Naive thymus-derived CD4-positive, alpha-beta T cell (primary cell): ENCODE results near the gene RAB40C. TPM values are rescaled to one million over a fixed set of nuclear protein-coding genes. Genes with fewer than 3 reads are reported as not detected.

ENCODE experiments used
- ATAC-seq: fragments of 150-1000 bp; cut with Tn5 transposase; 2 replicates; pipeline ENCODE4 v1.10.0; 2021; ENCODE audit warnings: mild to moderate bottlenecking, moderate library complexity
- CTCF ChIA-PET: fragments of 350-600 bp; sonication (Branson Sonifier 250); formaldehyde crosslinking; loops from one replicate; lab custom pipeline; 2021; ENCODE audit warnings: antibody characterized with exemption; lab: Charles Lee
- POLR2A ChIA-PET: fragments of 350-600 bp; sonication (Branson Sonifier 250); formaldehyde crosslinking; loops from one replicate; lab custom pipeline; 2021; ENCODE audit warnings: antibody characterized with exemption, inconsistent platforms; lab: Charles Lee
- DNase-seq, 9 donors: peaks; one replicate each; pipeline versions ENCODE4 v3.0.0 to v3.0.0-alpha.2; 2020 to 2022; ENCODE audit warnings: mixed read lengths in 1 of 9
- H3K27ac ChIP-seq: one replicate; pipeline ENCODE4 v1.7.0; 2013; ENCODE audit warnings: mild to moderate bottlenecking, low read depth, low read length, moderate library complexity
- H3K27me3 ChIP-seq, 2 donors: one replicate each; pipeline ENCODE4 v1.7.0; 2013; ENCODE audit warnings: low read length in 2 of 2, mild to moderate bottlenecking in 2 of 2, moderate library complexity in 2 of 2; ENCODE audit not compliant: control insufficient read depth in 2 of 2, insufficient read depth in 2 of 2
- H3K36me3 ChIP-seq, 3 experiments: 1 replicate in 2 of 3; 2 replicates in 1 of 3; pipeline ENCODE4 v1.7.0; 2013; ENCODE audit warnings: low read length in 3 of 3, mild to moderate bottlenecking in 3 of 3, moderate library complexity in 1 of 3; ENCODE audit not compliant: insufficient read depth in 3 of 3, control insufficient read depth in 2 of 3
- H3K4me1 ChIP-seq, 2 donors: one replicate each; pipeline ENCODE4 v1.7.0; 2013; ENCODE audit warnings: low read length in 2 of 2, mild to moderate bottlenecking in 2 of 2, moderate library complexity in 1 of 2; ENCODE audit not compliant: control insufficient read depth in 2 of 2, insufficient read depth in 2 of 2
- H3K4me3 ChIP-seq: 2 replicates; pipeline ENCODE4 v1.7.0; 2013; ENCODE audit warnings: mild to moderate bottlenecking, low read length
- H3K9me3 ChIP-seq, 3 experiments: 1 replicate in 2 of 3; 2 replicates in 1 of 3; pipeline ENCODE4 v1.7.0; 2013; ENCODE audit warnings: low read length in 3 of 3; ENCODE audit not compliant: control insufficient read depth in 2 of 3
- H3K27ac Mint-ChIP-seq, 9 donors: one replicate each; pipeline ENCODE4 v1.8.0; 2020 to 2022; ENCODE audit warnings: mixed read lengths in 9 of 9, mild to moderate bottlenecking in 8 of 9, moderate library complexity in 5 of 9, inconsistent platforms in 2 of 9
- H3K27me3 Mint-ChIP-seq, 5 donors: one replicate each; pipeline ENCODE4 v1.8.0; 2021 to 2022; ENCODE audit warnings: mixed read lengths in 5 of 5, mild to moderate bottlenecking in 1 of 5
- H3K36me3 Mint-ChIP-seq, 5 donors: one replicate each; pipeline ENCODE4 v1.8.0; 2020 to 2022; ENCODE audit warnings: mixed read lengths in 5 of 5, mild to moderate bottlenecking in 3 of 5, inconsistent platforms in 1 of 5
- H3K4me1 Mint-ChIP-seq, 7 donors: one replicate each; pipeline ENCODE4 v1.8.0; 2020 to 2022; ENCODE audit warnings: mixed read lengths in 7 of 7, mild to moderate bottlenecking in 3 of 7, inconsistent platforms in 1 of 7
- H3K4me3 Mint-ChIP-seq, 10 donors: one replicate each; pipeline ENCODE4 v1.8.0; 2020 to 2022; ENCODE audit warnings: mild to moderate bottlenecking in 10 of 10, mixed read lengths in 10 of 10, moderate library complexity in 6 of 10, inconsistent platforms in 2 of 10
- H3K9me3 Mint-ChIP-seq, 11 donors: one replicate each; pipeline ENCODE4 v1.8.0; 2020 to 2022; ENCODE audit warnings: mixed read lengths in 11 of 11, mild to moderate bottlenecking in 4 of 11, inconsistent platforms in 1 of 11, moderate library complexity in 1 of 11
- intact Hi-C, 2 donors: fragments of 100-400 bp; cut with micrococcal nuclease; formaldehyde crosslinking; loops; one replicate each; pipeline ENCODE4 v1.15.1; 2023
- polyA plus RNA-seq, 2 donors: library from polyadenylated mRNA; unstranded; fragments of 300-500 nt; fragmentation: Illumina TruSeq; gene quantifications; one replicate each; pipeline ENCODE4 v1.2.3, GENCODE V29; 2021
- total RNA-seq, 6 experiments: library from RNA in 5 of 6; stranded (reverse) in 5 of 6; gene quantifications; 1 replicate in 5 of 6; 2 replicates in 1 of 6; pipeline ENCODE4 v1.2.3 and lab custom pipeline; 2021 to 2026

RAB40C gene
- total and polyA plus RNA-seq, 7 experiments from 2014 or later: 7.9 to 23.2 (median 17.5) TPM

GRCh38 chr16:580946-581498 lies 8.8 kb upstream of the RAB40C start:
- H3K27ac Mint-ChIP-seq: no peak overlapping the region
- DNase-seq (no peak), ATAC-seq (no peak)
- H3K36me3 ChIP-seq: peaks cover 0 to under 1% (median 0%) of the 10 kb centered on the region in 3 experiments
- H3K4me1 ChIP-seq: no peaks in the 10 kb centered on the region
- no peaks in the 10 kb centered on the region for H3K9me3 Mint-ChIP-seq
- peaks cover 0 to 8% (median 0%) of the 10 kb centered on the region in 7 donors for H3K4me1 Mint-ChIP-seq
- no peaks in the 10 kb centered on the region for H3K27me3 Mint-ChIP-seq
- intact Hi-C loops: loop anchor here in 1 of 2 donors (10.0 kb wide), 1 partner anchor 1204 kb away; the partner anchor contains the start of genes NUBP2 and SPSB3
- no peaks in the 10 kb centered on the region for H3K27me3 ChIP-seq
- H3K36me3 Mint-ChIP-seq: no peaks in the 10 kb centered on the region
- no peaks in the 10 kb centered on the region for H3K9me3 ChIP-seq
- no peak overlapping the region for H3K4me3 ChIP-seq
- POLR2A ChIA-PET: no interaction called here
- CTCF ChIA-PET: interaction anchor here (1.0 kb wide), 1 partner anchor 9 kb away, joined by 3 read pairs; no protein-coding TSS in a partner anchor
- no peak overlapping the region for H3K27ac ChIP-seq
- H3K4me3 Mint-ChIP-seq: no peak overlapping the region

DNA sequence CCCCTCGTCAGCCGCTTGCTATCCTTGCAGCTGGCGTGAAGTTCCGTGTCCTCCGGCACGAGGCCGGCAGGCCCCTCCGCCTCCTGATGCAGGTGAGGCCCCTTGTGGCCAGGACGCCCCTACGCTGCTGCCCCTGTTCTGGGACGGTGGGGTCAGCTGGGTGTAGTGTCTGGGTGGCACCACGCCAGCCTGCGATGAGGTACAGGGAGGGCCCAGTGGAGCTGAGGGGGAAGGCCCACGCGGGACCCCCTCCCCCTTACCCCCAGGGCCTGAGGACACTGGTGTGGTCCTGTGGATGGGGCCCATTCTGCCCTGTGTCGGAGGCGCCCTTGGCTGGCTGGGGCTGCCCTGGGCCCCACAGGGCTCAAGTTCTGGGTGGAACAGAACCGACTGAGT lies 7.7 kb upstream of the RAB40C start:
- no peaks in the 10 kb centered on the region for H3K36me3 Mint-ChIP-seq
- H3K4me3 ChIP-seq: no peak overlapping the region
- no peaks in the 10 kb centered on the region for H3K9me3 ChIP-seq
- no peaks in the 10 kb centered on the region for H3K27me3 Mint-ChIP-seq
- H3K27ac ChIP-seq: no peak overlapping the region
- no peaks in the 10 kb centered on the region for H3K36me3 ChIP-seq
- no peaks in the 10 kb centered on the region for H3K4me1 ChIP-seq
- POLR2A ChIA-PET: no interaction called here
- H3K27ac Mint-ChIP-seq: no peak overlapping the region
- no peaks in the 10 kb centered on the region for H3K9me3 Mint-ChIP-seq
- H3K27me3 ChIP-seq: no peaks in the 10 kb centered on the region
- no peak for ATAC-seq
- H3K4me3 Mint-ChIP-seq: no peak overlapping the region
- peaks cover 0 to 8% (median under 1%) of the 10 kb centered on the region in 7 donors for H3K4me1 Mint-ChIP-seq
- intact Hi-C loops: loop anchor here in 1 of 2 donors (10.0 kb wide), 1 partner anchor 1203 kb away; the partner anchor contains the start of genes NUBP2 and SPSB3
- DNase-seq: no peak
- CTCF ChIA-PET: no interaction called here

DNA sequence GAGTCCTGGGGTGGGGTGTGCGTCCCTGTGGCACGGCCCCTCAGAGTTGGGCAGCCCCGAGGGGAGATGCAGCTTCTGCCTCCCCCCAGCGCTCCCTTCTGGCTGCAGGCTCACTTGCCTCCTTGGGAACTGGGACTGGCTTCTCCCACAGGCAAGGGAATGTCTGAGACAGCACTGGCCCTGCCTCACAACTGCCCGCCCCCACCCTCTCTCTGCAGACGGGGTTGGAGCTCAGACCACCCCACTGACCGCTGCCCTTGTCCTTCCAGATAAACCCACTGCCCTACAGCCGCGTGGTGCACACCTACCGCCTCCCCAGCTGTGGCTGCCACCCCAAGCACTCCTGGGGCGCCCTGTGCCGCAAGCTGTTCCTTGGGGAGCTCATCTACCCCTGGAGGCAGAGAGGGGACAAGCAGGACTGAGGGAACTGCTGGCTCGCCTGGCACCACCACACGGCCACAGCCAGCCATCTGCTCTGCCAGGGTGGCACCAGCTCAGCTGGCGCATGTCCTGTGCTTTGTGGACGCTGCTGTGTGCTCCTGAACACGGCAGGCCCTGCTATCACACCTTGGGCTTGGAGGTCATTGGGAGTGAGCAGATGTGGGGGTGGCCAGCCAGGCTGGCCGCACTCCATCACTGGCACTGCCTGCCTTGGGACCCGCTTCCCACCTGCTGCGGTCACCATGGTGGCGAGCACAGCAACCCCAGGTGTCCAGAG lies 7.1 kb upstream of the RAB40C start:
- no peaks in the 10 kb centered on the region for H3K36me3 ChIP-seq
- no peak overlapping the region for H3K27ac ChIP-seq
- H3K9me3 ChIP-seq: no peaks in the 10 kb centered on the region
- H3K4me3 ChIP-seq: no peak overlapping the region
- ATAC-seq (no peak), DNase-seq (no peak)
- no peaks in the 10 kb centered on the region for H3K27me3 ChIP-seq
- no peaks in the 10 kb centered on the region for H3K36me3 Mint-ChIP-seq
- peaks cover under 1 to 1% of the 10 kb centered on the region in 2 donors for H3K4me1 ChIP-seq
- H3K27me3 Mint-ChIP-seq: no peaks in the 10 kb centered on the region
- ChIA-PET CTCF (no interaction called here), POLR2A (no interaction called here)
- intact Hi-C loops: loop anchor here in 1 of 2 donors (10.0 kb wide), 1 partner anchor 1202 kb away; the partner anchor contains the start of genes NUBP2 and SPSB3
- peaks cover 0 to 11% (median 4%) of the 10 kb centered on the region in 7 donors for H3K4me1 Mint-ChIP-seq
- H3K4me3 Mint-ChIP-seq: no peak overlapping the region
- H3K27ac Mint-ChIP-seq: no peak overlapping the region
- no peaks in the 10 kb centered on the region for H3K9me3 Mint-ChIP-seq

GRCh38 chr16:583470-583814 lies 6.4 kb upstream of the RAB40C start:
- Mint-ChIP-seq H3K36me3 (no peaks in the 10 kb centered on the region), H3K27me3 (no peaks in the 10 kb centered on the region), H3K4me3 (no peak overlapping the region), H3K9me3 (no peaks in the 10 kb centered on the region), H3K27ac (no peak overlapping the region), H3K4me1 (peaks cover 0 to 17% (median 10%) of the 10 kb centered on the region in 7 donors)
- no peak for DNase-seq
- no peak overlapping the region for H3K27ac ChIP-seq
- peaks cover 7% of the 10 kb centered on the region in 2 donors for H3K4me1 ChIP-seq
- no peaks in the 10 kb centered on the region for H3K36me3 ChIP-seq
- CTCF ChIA-PET: no interaction called here
- no peaks in the 10 kb centered on the region for H3K27me3 ChIP-seq
- ATAC-seq: no peak
- intact Hi-C loops: loop anchor here in 1 of 2 donors (10.0 kb wide), 1 partner anchor 1201 kb away; the partner anchor contains the start of genes NUBP2 and SPSB3
- H3K4me3 ChIP-seq: no peak overlapping the region
- no peaks in the 10 kb centered on the region for H3K9me3 ChIP-seq
- POLR2A ChIA-PET: interaction anchor here (0.6 to 0.9 kb wide), 2 partner anchors 11 to 199 kb away, joined by 3 to 4 read pairs; no protein-coding TSS in a partner anchor

DNA sequence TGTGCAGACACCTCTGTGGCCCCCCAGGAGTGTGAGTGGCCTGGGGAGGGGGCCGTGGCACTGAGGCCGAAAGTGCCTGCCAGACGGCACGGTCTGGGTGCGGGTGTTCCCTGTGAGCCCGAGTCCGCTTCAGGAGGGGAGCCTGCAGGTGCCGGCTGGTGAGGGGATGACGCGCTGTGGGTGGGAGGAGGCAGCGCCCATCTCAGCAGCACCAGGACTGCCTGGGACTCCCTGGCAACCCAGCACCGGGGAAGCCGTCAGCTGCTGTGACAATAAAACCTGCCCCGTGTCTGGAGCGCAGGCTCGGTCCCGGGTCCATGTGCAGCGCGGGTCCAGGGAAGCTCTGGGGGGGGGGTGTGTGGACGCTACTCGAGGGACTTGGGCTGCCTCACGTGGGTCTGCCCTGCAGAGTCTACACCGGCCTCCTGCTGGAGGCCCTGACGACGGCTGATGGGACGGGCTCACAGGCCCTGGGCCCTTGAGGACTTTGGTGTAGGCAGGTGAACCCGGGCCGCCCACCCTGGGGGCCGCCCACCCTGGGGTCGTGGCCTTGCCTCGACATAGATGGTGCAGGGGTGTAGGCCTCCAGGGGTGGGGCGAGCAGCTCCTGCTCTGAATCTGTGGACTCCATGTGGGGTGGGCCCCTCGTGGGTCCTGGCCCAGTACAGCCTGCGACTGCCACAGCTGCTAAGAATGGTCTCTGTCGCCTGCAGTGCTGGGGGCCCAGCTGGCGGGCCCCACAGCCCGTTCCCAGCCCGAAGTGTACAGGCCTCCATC lies 5.9 kb upstream of the RAB40C start:
- no peak overlapping the region for H3K4me3 ChIP-seq
- H3K9me3 Mint-ChIP-seq: peaks cover 0 to 1% (median 0%) of the 10 kb centered on the region in 11 donors
- H3K36me3 ChIP-seq: no peaks in the 10 kb centered on the region
- intact Hi-C loops: loop anchor here in 1 of 2 donors (10.0 kb wide), 1 partner anchor 1201 kb away; the partner anchor contains the start of genes NUBP2 and SPSB3
- no peaks in the 10 kb centered on the region for H3K36me3 Mint-ChIP-seq
- ChIA-PET CTCF (no interaction called here), POLR2A (interaction anchor here (0.6 to 0.9 kb wide), 2 partner anchors 10 to 198 kb away, joined by 3 to 4 read pairs; no protein-coding TSS in a partner anchor)
- no peaks in the 10 kb centered on the region for H3K9me3 ChIP-seq
- peaks cover 7 to 9% of the 10 kb centered on the region in 2 donors for H3K4me1 ChIP-seq
- no peak overlapping the region for H3K4me3 Mint-ChIP-seq
- no peak for DNase-seq
- H3K27ac Mint-ChIP-seq: no peak overlapping the region
- H3K4me1 Mint-ChIP-seq: peaks cover 0 to 17% (median 13%) of the 10 kb centered on the region in 7 donors
- no peaks in the 10 kb centered on the region for H3K27me3 ChIP-seq
- no peak for ATAC-seq
- H3K27ac ChIP-seq: no peak overlapping the region
- no peaks in the 10 kb centered on the region for H3K27me3 Mint-ChIP-seq

DNA sequence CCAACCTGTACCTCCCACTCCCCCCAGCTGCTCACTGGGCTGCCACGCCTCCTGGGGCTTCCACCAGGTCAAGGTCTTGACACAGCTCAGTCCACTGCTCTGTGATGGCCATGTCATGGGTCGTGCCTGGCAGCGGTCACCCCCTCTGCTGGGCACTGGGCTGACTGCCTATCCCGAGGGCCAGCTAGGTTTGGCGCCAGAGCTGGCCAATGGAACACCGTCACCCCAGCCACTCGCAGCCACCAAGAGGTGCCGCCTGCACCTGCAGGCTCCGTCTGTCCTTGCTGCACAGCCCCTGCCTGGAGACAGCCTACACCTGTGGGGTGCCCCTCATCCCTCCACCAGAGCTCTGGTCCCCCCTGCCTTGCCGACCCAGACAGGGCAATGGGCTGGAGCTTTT lies 4.5 kb upstream of the RAB40C start:
- H3K4me1 Mint-ChIP-seq: peaks cover under 1 to 15% (median 13%) of the 10 kb centered on the region in 7 donors
- no peak overlapping the region for H3K4me3 ChIP-seq
- H3K36me3 ChIP-seq: peaks cover 0 to 7% (median 0%) of the 10 kb centered on the region in 3 experiments
- H3K4me3 Mint-ChIP-seq: peak overlapping the region in 3 of 10 donors; percentile 7 to 63 (median 38)
- H3K4me1 ChIP-seq: peaks cover 7 to 9% of the 10 kb centered on the region in 2 donors
- no peaks in the 10 kb centered on the region for H3K27me3 Mint-ChIP-seq
- ChIA-PET CTCF (no interaction called here), POLR2A (interaction anchor here (1.4 kb wide), 1 partner anchor 8 kb away, joined by 4 read pairs; no protein-coding TSS in a partner anchor)
- no peak overlapping the region for H3K27ac ChIP-seq
- no peak for DNase-seq
- peaks cover 0 to 1% (median 0%) of the 10 kb centered on the region in 11 donors for H3K9me3 Mint-ChIP-seq
- H3K36me3 Mint-ChIP-seq: no peaks in the 10 kb centered on the region
- peak overlapping the region in 3 of 9 donors; percentile 24 to 79 (median 48) for H3K27ac Mint-ChIP-seq
- intact Hi-C loops: loop anchor here in 1 of 2 donors (5.0 to 10.0 kb wide), 2 partner anchors 203 to 1199 kb away; partner anchors contain the start of genes NUBP2, PGAP6 and SPSB3
- no peaks in the 10 kb centered on the region for H3K27me3 ChIP-seq
- H3K9me3 ChIP-seq: no peaks in the 10 kb centered on the region
- ATAC-seq: no peak
